GM19240 (cell line): ENCODE results near the gene RALGPS1.

Experiments
- DNase-seq: peaks from one replicate; pipeline ENCODE4 v3.0.0; 2011; ENCODE audit warnings: low spot score; ENCODE audit not compliant: insufficient read length

Gene RALGPS1

GRCh38 chr9:127076860-127077643 lies 162.5 kb downstream of the RALGPS1 start:
- DNase-seq = no peak

DNA sequence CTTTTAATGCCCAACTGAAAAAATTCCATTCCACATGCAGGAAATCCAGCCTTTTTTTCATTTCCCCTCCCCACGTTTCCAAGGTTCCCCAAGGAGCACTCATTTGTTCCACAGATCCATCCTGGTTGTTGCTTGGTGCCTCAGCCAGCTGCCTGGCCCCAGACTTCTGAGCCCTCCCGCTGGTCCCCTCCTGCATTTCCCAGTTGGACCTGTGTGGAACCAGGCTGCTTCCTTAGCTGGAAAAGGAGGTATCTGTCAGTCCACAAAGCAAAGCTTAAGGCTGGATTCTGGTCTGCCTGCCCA lies 163.0 kb downstream of the RALGPS1 start:
- DNase-seq = no peak

DNA sequence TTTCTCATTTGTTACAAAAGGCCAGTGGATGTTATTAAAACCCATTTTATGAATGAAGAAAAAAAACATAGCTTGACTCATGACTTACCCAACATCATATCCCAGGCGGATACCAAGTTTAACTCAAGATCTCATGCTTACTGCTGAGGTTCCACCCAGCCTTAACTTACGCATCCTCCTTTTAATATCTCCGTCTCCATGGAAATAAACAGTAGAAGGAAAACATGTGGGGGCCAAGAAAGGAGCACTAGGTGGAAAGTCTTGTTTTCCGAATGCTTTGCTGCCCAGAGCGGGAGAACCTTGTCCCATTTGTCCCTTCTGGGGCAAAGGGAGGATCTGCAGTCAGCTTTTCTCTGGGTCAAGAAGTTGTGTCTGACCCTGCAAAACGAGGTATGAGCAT lies 163.8 kb downstream of the RALGPS1 start:
- DNase-seq = no peak

- DNase-seq = no peak
Observed at GRCh38 chr9:127078988-127079387, 164.4 kb downstream of the RALGPS1 start.

GRCh38 chr9:127079446-127080140 lies 165.0 kb downstream of the RALGPS1 start:
- no peak for DNase-seq

GRCh38 chr9:127081250-127082185 lies 166.9 kb downstream of the RALGPS1 start:
- no peak for DNase-seq

GRCh38 chr9:127083138-127083980 lies 168.8 kb downstream of the RALGPS1 start:
- DNase-seq = no peak

DNA sequence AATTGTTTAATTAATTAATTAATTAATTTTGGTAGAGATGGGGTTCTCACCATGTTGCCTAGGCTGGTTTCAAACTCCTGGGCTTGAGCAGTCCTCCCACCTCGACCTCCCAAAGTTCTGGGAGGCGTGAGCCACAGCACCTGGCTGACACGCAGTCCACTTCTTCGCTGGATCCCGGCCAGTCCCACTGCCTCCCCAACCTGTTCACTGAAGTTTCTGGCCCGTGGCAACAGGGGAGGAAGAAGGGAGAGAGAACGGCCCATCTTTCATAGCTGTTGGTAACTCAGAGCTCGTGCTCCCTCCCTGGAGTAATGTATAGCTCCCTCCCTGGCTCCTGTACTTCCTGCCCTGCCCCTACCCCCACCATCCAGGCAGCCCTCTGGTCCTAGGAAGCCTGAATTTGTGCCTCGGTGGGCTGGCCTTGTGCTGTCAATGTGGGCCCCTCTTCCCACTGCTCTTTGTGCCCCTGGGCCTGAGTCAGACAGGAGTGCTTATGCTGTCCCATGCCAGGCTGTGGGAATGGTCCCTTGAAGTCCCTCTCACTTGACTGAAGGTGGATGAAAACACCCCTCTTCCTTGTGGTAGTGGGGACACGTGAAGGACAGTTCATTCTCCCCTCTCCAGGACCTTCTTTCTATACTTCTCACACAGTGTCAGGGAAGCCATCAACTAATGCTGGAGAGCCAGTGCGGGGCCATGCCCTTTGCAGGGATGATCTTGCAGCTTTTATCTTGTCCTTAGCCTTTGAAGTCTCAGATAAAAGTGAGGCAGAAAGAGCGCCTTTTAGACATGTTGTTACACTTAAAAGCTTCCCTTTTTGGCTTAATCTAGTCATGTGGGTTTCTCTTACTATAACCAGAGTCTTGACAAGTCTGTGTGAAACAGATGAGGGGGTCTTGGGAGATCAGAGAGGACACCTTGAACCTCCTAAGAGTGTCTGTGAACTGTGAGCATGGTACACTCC lies 169.8 kb downstream of the RALGPS1 start:
- no peak for DNase-seq

- DNase-seq = no peak
Observed at GRCh38 chr9:127085186-127085585, 170.6 kb downstream of the RALGPS1 start.

GRCh38 chr9:127086771-127087170 lies 172.2 kb downstream of the RALGPS1 start:
- DNase-seq = no peak

- DNase-seq = no peak
Observed at GRCh38 chr9:127087411-127087810, 172.8 kb downstream of the RALGPS1 start.

- DNase-seq = no peak
Observed at GRCh38 chr9:127087836-127088235, 173.3 kb downstream of the RALGPS1 start.

DNA sequence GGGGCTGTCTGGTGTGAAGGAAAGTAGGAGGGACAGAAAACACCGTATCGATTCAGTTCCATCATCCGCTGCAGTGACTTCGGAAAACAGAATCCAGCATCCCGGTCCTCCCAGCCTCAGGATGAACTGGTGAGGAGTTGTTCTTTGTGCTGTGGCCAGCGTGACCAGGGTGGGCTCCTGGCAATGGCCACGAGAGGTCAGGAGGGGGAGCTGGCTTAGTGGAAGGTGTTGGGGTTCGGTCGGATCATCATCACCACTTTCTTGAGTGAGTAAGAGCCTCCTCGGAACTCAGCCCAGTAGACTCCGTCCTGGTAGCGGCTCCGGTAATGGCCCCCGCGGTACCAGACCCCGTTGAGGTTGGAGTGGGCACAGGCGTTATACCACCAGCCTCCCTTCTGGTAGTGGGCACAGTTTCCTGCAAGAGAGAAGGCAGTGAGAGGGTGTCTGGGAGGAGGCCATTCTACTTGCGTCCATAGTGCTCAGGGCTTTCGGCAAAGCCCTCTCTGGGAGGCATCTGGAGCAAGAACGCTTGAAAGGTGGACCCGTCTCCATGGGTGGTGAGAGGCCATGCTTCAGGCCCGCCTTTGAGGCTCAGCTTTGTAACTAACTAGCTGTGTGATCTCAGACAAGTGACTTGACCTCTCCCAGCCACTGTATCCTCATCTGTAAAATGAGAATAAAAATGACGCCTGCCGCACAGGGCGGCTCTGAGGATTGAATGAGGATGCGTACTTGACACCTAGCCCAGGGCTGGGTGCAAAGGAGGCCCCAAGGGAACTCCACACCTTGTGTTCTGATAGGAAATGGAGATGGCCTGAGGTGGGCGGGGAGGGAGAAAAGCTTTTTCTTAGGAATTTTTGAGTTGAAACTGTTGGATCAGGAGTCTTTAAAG lies 174.4 kb downstream of the RALGPS1 start:
- DNase-seq = no peak

DNA sequence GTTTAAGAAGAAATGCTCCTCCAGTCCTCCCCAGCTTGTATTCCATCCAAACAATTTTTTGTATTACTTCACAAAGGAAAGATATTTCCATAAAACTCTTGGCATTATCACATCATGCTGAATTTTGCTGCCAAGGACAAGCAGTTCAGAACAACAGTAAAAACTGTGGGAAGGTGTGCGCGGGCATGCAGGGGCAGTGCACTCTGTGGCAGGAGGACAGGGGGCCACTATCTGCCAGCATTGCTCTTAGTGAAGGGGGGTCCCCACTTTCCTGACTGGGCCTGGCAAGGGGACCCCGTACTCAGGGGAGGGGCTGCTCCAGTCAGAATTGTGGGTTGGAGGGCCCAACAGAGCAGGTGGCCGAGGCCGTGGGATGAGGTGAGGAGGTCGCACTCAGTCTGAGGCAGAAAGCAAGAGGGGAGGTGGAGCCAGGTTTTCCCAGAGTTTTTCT lies 175.1 kb downstream of the RALGPS1 start:
- no peak for DNase-seq

- no peak for DNase-seq
Observed at GRCh38 chr9:127090341-127090985, 175.9 kb downstream of the RALGPS1 start.

DNA sequence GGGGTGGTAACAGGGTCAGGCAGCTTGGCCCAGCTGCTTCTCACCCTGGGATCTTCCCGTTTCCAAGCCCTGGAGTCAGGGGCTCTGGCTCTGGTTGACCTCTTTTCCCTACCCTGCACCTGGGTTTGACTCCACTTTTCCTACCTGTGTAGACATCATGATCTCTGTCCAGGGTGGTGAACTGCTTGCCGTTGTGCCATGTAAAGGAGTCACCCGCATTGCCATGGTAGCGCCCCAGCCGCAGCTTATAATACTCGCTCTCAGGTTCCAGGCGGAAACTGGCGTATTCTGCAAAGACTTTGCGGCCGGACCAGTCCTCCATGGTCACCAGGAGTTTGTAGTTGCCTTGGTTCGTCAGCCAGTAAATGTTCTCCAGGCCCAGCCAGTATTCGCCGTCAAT lies 176.9 kb downstream of the RALGPS1 start:
- DNase-seq = no peak

- DNase-seq = no peak
Observed at GRCh38 chr9:127092041-127092608, 177.5 kb downstream of the RALGPS1 start.
